HFF-Myc (cell line): ENCODE data around the gene ATP6V1B1.
"Not testable (repeated sequence)": the region's sequence is repeated elsewhere in the genome, so short reads cannot be mapped to it uniquely, and the experiment has no call there.

ENCODE experiments used
- DNase-seq: peaks from one replicate; pipeline ENCODE4 v3.0.0-alpha.2; 2011; ENCODE audit warnings: low read depth; ENCODE audit errors: extremely low read depth
- H3K4me3 ChIP-seq: replicated peaks from 2 replicates; pipeline ENCODE4 v1.5.1; 2011; ENCODE audit warnings: low read depth, mild to moderate bottlenecking, control low read depth, low read length
- TF ChIP-seq, protein P1 (sequence below): IDR thresholded peaks from 2 replicates; pipeline ENCODE4 v1.5.1; 2012; ENCODE audit warnings: mild to moderate bottlenecking, low read depth, low read length, control low read depth; ENCODE audit errors: missing control alignments

ATP6V1B1 gene

GRCh38 chr2:71005271-71006202, 69.8 kb downstream of the ATP6V1B1 start:
- no peak for DNase-seq
- TF ChIP-seq, protein P1, sequence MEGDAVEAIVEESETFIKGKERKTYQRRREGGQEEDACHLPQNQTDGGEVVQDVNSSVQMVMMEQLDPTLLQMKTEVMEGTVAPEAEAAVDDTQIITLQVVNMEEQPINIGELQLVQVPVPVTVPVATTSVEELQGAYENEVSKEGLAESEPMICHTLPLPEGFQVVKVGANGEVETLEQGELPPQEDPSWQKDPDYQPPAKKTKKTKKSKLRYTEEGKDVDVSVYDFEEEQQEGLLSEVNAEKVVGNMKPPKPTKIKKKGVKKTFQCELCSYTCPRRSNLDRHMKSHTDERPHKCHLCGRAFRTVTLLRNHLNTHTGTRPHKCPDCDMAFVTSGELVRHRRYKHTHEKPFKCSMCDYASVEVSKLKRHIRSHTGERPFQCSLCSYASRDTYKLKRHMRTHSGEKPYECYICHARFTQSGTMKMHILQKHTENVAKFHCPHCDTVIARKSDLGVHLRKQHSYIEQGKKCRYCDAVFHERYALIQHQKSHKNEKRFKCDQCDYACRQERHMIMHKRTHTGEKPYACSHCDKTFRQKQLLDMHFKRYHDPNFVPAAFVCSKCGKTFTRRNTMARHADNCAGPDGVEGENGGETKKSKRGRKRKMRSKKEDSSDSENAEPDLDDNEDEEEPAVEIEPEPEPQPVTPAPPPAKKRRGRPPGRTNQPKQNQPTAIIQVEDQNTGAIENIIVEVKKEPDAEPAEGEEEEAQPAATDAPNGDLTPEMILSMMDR, result no peak
- no peak overlapping the region for H3K4me3 ChIP-seq

GRCh38 chr2:71006323-71006722, 70.6 kb downstream of the ATP6V1B1 start:
- no peak for DNase-seq
- TF ChIP-seq, protein P1, result no peak
- no peak overlapping the region for H3K4me3 ChIP-seq

DNA sequence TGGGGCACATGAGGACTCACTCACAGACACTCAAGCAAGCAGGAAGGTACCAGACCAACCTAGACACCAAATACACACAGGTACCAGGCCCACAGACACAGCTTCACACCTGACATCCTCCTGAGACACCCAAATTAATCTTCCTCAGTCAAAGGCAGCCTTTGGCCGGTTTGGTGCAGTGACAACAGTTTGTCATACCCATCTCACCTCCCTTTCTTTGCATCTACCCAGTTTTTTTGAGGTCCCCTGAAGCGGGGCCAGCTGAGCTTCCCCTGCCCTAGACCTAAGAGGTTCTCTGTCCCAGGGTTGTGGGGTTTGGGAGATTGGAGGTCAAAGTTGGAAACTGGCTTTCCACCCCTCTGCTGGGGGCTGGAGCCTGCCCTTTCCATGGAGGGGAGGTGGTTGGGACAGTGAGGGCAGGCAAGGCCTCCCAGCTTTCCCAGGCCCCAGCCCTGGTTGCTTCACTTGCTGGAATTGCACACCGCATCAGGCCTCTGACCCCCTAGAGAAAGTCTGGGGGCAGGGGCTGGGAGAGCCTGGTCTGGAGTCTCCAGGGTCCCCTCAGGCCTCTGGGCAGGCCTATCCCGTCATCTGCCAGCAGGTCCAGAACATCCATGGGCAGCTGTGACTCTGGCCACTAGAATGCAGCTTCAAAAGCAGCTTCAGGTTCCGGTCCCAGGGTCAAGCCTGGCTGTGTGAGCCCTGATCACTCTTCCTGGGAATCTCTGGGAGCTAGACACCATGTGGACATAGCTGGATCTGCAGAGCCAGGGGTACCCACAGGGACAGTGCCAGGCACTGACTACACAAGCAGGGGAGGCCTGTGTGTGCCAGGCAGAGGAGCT, 71.5 kb downstream of the ATP6V1B1 start:
- no peak for DNase-seq
- TF ChIP-seq, protein P1, result no peak
- H3K4me3 ChIP-seq, result no peak overlapping the region

GRCh38 chr2:71008342-71008741, 72.6 kb downstream of the ATP6V1B1 start:
- DNase-seq, result no peak
- TF ChIP-seq, protein P1, result no peak
- H3K4me3 ChIP-seq, result no peak overlapping the region

DNA sequence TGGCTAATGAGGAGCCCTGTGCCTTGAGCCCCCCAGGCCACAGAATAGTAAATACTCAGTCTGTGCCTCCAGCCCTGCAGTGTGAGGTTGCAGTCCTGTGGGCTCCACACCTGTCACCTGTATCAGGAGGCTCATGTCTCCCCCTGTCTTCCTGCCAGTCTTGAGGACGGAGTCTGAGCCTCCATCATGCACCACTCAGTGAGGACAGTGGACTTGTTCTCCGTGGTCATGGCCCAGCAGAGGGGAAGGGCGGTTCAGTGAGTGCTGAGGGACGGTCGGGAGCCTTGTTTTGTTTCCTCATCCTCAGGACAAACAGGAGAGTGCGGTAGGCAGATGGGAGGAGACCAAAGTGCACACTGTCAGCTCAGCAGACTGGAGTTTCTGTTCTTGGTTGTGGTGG, 76.1 kb downstream of the ATP6V1B1 start:
- DNase-seq, H3K4me3 ChIP-seq: not testable (repeated sequence)
